Gastroesophageal sphincter (tissue), 3 donors: ENCODE results near the gene ZIC4.

Experiments
- POLR2A ChIP-seq, 2 donors: fragments of 450-650 bp; IDR thresholded peaks; one replicate each; pipeline ENCODE4 v1.6.1; 2017; ENCODE audit warnings: antibody characterized with exemption in 2 of 2, mild to moderate bottlenecking in 2 of 2, moderate library complexity in 1 of 2
- TF ChIP-seq, protein P1 (sequence below), 4 experiments: fragments of 200-600 bp in 2 of 4; fragments of 450-650 bp in 2 of 4; sonication (generic) in 1 of 4; IDR thresholded peaks; one replicate each; pipeline ENCODE4 v1.5.1; 2017 to 2019; ENCODE audit warnings: antibody characterized with exemption in 4 of 4, mild to moderate bottlenecking in 2 of 4, moderate library complexity in 2 of 4

DNA sequence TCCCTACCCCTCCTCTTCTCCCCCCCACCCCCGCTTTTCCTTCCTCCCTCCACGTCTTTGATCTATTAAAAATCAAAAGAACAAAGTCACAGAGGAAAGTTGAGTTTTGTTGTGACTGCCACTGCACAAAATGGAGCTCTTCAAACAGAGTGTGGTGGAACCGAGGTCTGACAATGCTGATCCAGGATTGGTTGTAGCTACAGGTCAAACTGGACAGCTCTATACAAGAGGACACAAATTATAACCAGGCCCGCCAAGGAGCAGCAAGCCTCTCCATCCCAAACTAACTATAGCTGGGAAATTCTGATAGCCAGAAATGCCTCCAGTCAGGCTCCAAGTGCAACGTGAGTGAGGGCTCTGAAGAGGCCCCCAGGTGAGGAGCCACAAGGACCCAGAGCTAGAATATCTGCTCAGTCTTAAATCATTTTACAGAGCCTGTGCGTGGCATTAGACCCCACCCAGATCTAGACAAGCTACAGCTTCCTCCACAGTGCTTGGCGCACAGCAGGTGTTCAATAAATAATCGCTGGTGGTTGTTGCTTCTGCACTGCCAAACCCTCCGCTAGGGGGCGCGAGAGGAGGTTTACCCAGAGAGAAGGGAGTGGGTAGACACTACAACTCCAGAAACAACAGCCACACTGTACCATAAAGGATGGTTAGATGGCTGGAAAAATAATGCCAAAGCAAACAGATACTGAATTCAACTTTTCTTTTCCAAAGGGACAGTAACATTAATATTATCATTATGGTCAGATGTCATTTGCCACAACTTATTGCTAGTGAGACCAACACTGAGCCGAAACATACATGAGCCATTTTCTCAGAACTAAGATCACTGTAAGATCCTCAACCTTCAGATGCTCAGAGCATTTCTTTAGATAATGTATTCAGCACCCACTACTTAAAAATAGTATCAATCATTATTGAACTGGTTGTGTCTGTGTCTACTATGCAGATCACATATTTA, 44.6 kb downstream of the ZIC4 start:
- TF ChIP-seq, protein P1, sequence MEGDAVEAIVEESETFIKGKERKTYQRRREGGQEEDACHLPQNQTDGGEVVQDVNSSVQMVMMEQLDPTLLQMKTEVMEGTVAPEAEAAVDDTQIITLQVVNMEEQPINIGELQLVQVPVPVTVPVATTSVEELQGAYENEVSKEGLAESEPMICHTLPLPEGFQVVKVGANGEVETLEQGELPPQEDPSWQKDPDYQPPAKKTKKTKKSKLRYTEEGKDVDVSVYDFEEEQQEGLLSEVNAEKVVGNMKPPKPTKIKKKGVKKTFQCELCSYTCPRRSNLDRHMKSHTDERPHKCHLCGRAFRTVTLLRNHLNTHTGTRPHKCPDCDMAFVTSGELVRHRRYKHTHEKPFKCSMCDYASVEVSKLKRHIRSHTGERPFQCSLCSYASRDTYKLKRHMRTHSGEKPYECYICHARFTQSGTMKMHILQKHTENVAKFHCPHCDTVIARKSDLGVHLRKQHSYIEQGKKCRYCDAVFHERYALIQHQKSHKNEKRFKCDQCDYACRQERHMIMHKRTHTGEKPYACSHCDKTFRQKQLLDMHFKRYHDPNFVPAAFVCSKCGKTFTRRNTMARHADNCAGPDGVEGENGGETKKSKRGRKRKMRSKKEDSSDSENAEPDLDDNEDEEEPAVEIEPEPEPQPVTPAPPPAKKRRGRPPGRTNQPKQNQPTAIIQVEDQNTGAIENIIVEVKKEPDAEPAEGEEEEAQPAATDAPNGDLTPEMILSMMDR (IDR thresholded peaks at IDR 0.05) = peak in 1 of 4 experiments; percentile 34
- TF ChIP-seq POLR2A (IDR thresholded peaks at IDR 0.05) = no peak
